ENCODE results near the gene TNNT3. TPM values are rescaled to one million over a fixed set of nuclear protein-coding genes. Genes with fewer than 3 reads are reported as not detected.

Gene TNNT3
- total RNA-seq (10 to 100 TPM; 17.1 to 84.5 (median 49.0) TPM), polyA plus RNA-seq (10 to 100 TPM; 40.8 to 45.5 TPM)
- long read RNA-seq, donor 1, partial matches to known transcripts = 24 of 36 reads
- long read RNA-seq, donor 1, other reads (novel, unspliced or antisense) = 12 of 36 reads
- long read RNA-seq, donor 2, partial matches to known transcripts = 31 of 40 reads
- long read RNA-seq, donor 2, other reads (novel, unspliced or antisense) = 9 of 40 reads
- long read RNA-seq, donor 3, partial matches to known transcripts = 13 of 24 reads
- long read RNA-seq, donor 3, other reads (novel, unspliced or antisense) = 11 of 24 reads

- Histone ChIP-seq H3K4me1 (peaks cover 12 to 75% (median 48%) of the 10 kb centered on the region in 12 donors), H3K27ac (peak within 1 kb of the TSS; percentile 71 to 93 (median 83)), H3K4me3 (peak within 1 kb of the TSS; percentile 2 to 56 (median 39)), H3K36me3 (no peaks in the 10 kb centered on the region), H3K9me3 (no peaks in the 10 kb centered on the region), H3K27me3 (no peaks in the 10 kb centered on the region)
- TF ChIP-seq CTCF (IDR thresholded peaks at IDR 0.05) (peak in 1 of 12 donors; percentile 24), POLR2A (IDR thresholded peaks at IDR 0.05) (peak in 1 of 2 donors; percentile 42)
- WGBS, 4 donors = 54 to 66% (median 57%) methylated on average over 15 to 31 of the region's 31 CpGs
- intact Hi-C loops (cut with DNase I) = loop anchor here in 8 of 10 donors (2.0 to 10.0 kb wide), 5 partner anchors 37 to 225 kb away; partner anchors contain the start of genes KRTAP5-6 (in 2 of the 8) and TNNI2 (in 2 of the 8)
- peak in 4 of 5 donors; percentile 58 to 72 (median 66) for DNase-seq
- ATAC-seq = peak; percentile 16 to 43 (median 32)
These were observed at the start of gene TNNT3 for GRCh38 chr11:1919391-1920127. TNNT3 (plus strand) TSS chr11:1919703; CDS start chr11:1922875, 3,172 bp downstream.

- TF ChIP-seq CTCF (IDR thresholded peaks at IDR 0.05) (no peak), POLR2A (IDR thresholded peaks at IDR 0.05) (no peak)
- peak in 1 of 4 donors; percentile 1 for ATAC-seq
- peak overlapping the region; percentile 18 to 70 (median 50) for H3K4me3 ChIP-seq
- no peaks in the 10 kb centered on the region for H3K9me3 ChIP-seq
- H3K27ac ChIP-seq = peak overlapping the region in 11 of 12 donors; percentile 34 to 93 (median 73)
- 67 to 79% (median 71%) methylated on average over 6 to 12 of the region's 12 CpGs for WGBS, 4 donors
- intact Hi-C loops (cut with DNase I) = no loop called here
- H3K36me3 ChIP-seq = peaks cover 0 to 4% (median 0%) of the 10 kb centered on the region in 9 donors
- DNase-seq = peak in 3 of 5 donors; percentile 25 to 47 (median 30)
- H3K27me3 ChIP-seq = peaks cover 0 to 10% (median 0%) of the 10 kb centered on the region in 9 donors
- H3K4me1 ChIP-seq = peaks cover 0 to 44% (median 5%) of the 10 kb centered on the region in 12 donors
These were observed 49.2 kb upstream of the TNNT3 start for GRCh38 chr11:1870326-1870696.

GRCh38 chr11:1870721-1871466 lies 48.6 kb upstream of the TNNT3 start:
- no peak for TF ChIP-seq POLR2A (IDR thresholded peaks at IDR 0.05)
- no peak for TF ChIP-seq CTCF (IDR thresholded peaks at IDR 0.05)
- Histone ChIP-seq H3K27me3 (peaks cover 0 to 10% (median 0%) of the 10 kb centered on the region in 9 donors), H3K36me3 (peaks cover 0 to 4% (median 0%) of the 10 kb centered on the region in 9 donors), H3K27ac (peak overlapping the region; percentile 32 to 93 (median 72)), H3K4me3 (peak overlapping the region in 11 of 12 donors; percentile 20 to 70 (median 53)), H3K9me3 (no peaks in the 10 kb centered on the region), H3K4me1 (peaks cover 0 to 44% (median 9%) of the 10 kb centered on the region in 12 donors)
- ATAC-seq (peak; percentile 34 to 44 (median 36)), DNase-seq (peak in 3 of 5 donors; percentile 52 to 75 (median 55))
- intact Hi-C loops (cut with DNase I) = no loop called here
- 38 to 51% (median 44%) methylated on average over 34 to 50 of the region's 50 CpGs for WGBS, 4 donors

Measured in heart left ventricle (tissue), 16 donors.